IMR-90 (cell line): ENCODE measurements around the gene TNFRSF9. TPM values are rescaled to one million over a fixed set of nuclear protein-coding genes. Genes with fewer than 3 reads are reported as not detected.

ENCODE experiments used
- ATAC-seq: fragments of 200-7000 bp; cut with Tn5 transposase; 2 replicates; pipeline ENCODE4 v1.9.1; 2020; ENCODE audit warnings: low read depth, mild to moderate bottlenecking, moderate library complexity
- BruUV-seq: library from RNA; stranded (reverse); fragments of 400-500 nt; replicated peaks from 2 replicates; lab custom pipeline; 2021; lab: Mats Ljungman, UMichigan
- CTCF ChIA-PET: fragments of 300-600 bp; formaldehyde crosslinking; extraction: SDS; loops from one replicate; lab custom pipeline; 2021; ENCODE audit warnings: antibody characterized with exemption; lab: Yijun Ruan, JAX
- POLR2A ChIA-PET: fragments of 300-600 bp; sonication (Branson Sonifier 250); formaldehyde crosslinking; loops from one replicate; lab custom pipeline; 2022; ENCODE audit warnings: antibody characterized with exemption; ENCODE audit not compliant: unreplicated experiment; lab: Charles Lee
- DNase-seq: peaks from one replicate; pipeline ENCODE4 v3.0.0; 2013
- H2AFZ ChIP-seq: replicated peaks from 2 replicates; pipeline ENCODE3; 2013; ENCODE audit warnings: low read length, mild to moderate bottlenecking; ENCODE audit not compliant: poor library complexity
- H2AK5ac ChIP-seq: 2 replicates; pipeline ENCODE4 v1.6.1; 2013; ENCODE audit warnings: low read depth, low read length, inconsistent platforms
- H2AK9ac ChIP-seq: replicated peaks from 2 replicates; pipeline ENCODE3; 2013; ENCODE audit warnings: mild to moderate bottlenecking, low read depth, low read length, moderate library complexity; ENCODE audit not compliant: poor library complexity
- H2BK120ac ChIP-seq: 2 replicates; pipeline ENCODE4 v1.6.1; 2013; ENCODE audit warnings: low read depth, low read length, inconsistent platforms
- H2BK15ac ChIP-seq: 3 replicates; pipeline ENCODE4 v1.6.1; 2013; ENCODE audit warnings: low read depth, low read length, inconsistent platforms
- H2BK20ac ChIP-seq: 2 replicates; pipeline ENCODE4 v1.6.1; 2013; ENCODE audit warnings: low read depth, mild to moderate bottlenecking, inconsistent platforms, low read length, moderate library complexity
- H2BK5ac ChIP-seq: 2 replicates; pipeline ENCODE4 v1.6.1; 2013; ENCODE audit warnings: mild to moderate bottlenecking, low read depth, low read length, inconsistent platforms; ENCODE audit not compliant: poor library complexity, severe bottlenecking
- H3K14ac ChIP-seq: replicated peaks from 2 replicates; pipeline ENCODE4 v1.6.1; 2013; ENCODE audit warnings: low read depth, low read length, inconsistent platforms
- H3K18ac ChIP-seq: 2 replicates; pipeline ENCODE4 v1.6.1; 2013; ENCODE audit warnings: low read depth, low read length, control low read depth
- H3K23ac ChIP-seq: 2 replicates; pipeline ENCODE4 v1.6.1; 2013; ENCODE audit warnings: low read depth, low read length, inconsistent platforms
- H3K27ac ChIP-seq: 2 replicates; pipeline ENCODE4 v1.5.1; 2013; ENCODE audit warnings: mild to moderate bottlenecking, control low read depth, low read length; ENCODE audit not compliant: insufficient read depth
- H3K27me3 ChIP-seq: 2 replicates; pipeline ENCODE4 v1.6.1; 2013; ENCODE audit warnings: low read length; ENCODE audit not compliant: control insufficient read depth, insufficient read depth
- H3K36me3 ChIP-seq: 2 replicates; pipeline ENCODE4 v1.6.1; 2013; ENCODE audit warnings: low read length, mixed read lengths; ENCODE audit not compliant: control insufficient read depth, insufficient read depth
- H3K4ac ChIP-seq: 2 replicates; pipeline ENCODE4 v1.6.1; 2013; ENCODE audit warnings: low read depth, low read length, inconsistent platforms
- H3K4me1 ChIP-seq: 2 replicates; pipeline ENCODE4 v1.6.1; 2013; ENCODE audit warnings: low read length, mixed read lengths; ENCODE audit not compliant: control insufficient read depth, insufficient read depth
- H3K4me2 ChIP-seq: 2 replicates; pipeline ENCODE4 v1.6.1; 2013; ENCODE audit warnings: low read depth, mild to moderate bottlenecking, control low read depth, low read length, moderate library complexity
- H3K4me3 ChIP-seq: 2 replicates; pipeline ENCODE4 v1.5.1; 2013; ENCODE audit warnings: low read depth, mild to moderate bottlenecking, control low read depth, low read length, moderate library complexity; ENCODE audit not compliant: insufficient read depth
- H3K56ac ChIP-seq: 2 replicates; pipeline ENCODE4 v1.6.1; 2013; ENCODE audit warnings: low read length, inconsistent platforms; ENCODE audit not compliant: insufficient read depth; ENCODE audit errors: extremely low read depth
- H3K79me1 ChIP-seq, 2 experiments: 2 replicates each; pipeline ENCODE4 v1.6.1; 2013; ENCODE audit warnings: low read length in 2 of 2, inconsistent platforms in 1 of 2, low read depth in 1 of 2
- H3K9ac ChIP-seq: 2 replicates; pipeline ENCODE4 v1.6.1; 2013; ENCODE audit warnings: low read depth, low read length, control low read depth
- H3K9me1 ChIP-seq: 2 replicates; pipeline ENCODE4 v1.6.1; 2013; ENCODE audit warnings: low read length, inconsistent platforms; ENCODE audit not compliant: insufficient read depth
- H3K9me3 ChIP-seq: 2 replicates; pipeline ENCODE4 v1.6.1; 2013; ENCODE audit warnings: low read length; ENCODE audit not compliant: control insufficient read depth, insufficient read depth
- H4K20me1 ChIP-seq: 2 replicates; pipeline ENCODE4 v1.6.1; 2013; ENCODE audit warnings: low read length, inconsistent platforms; ENCODE audit not compliant: insufficient read depth
- H4K5ac ChIP-seq: 2 replicates; pipeline ENCODE4 v1.6.1; 2013; ENCODE audit warnings: mild to moderate bottlenecking, low read depth, low read length, control low read depth
- H4K8ac ChIP-seq, 2 experiments: 2 replicates each; pipeline ENCODE4 v1.6.1; 2013; ENCODE audit warnings: low read depth in 2 of 2, low read length in 2 of 2, control low read depth in 1 of 2, inconsistent platforms in 1 of 2
- H4K91ac ChIP-seq: 2 replicates; pipeline ENCODE4 v1.6.1; 2013; ENCODE audit warnings: low read depth, low read length, inconsistent platforms; ENCODE audit not compliant: insufficient read depth
- CTCF ChIP-seq: conservative IDR thresholded peaks from 2 replicates; pipeline ENCODE4 v1.5.1; 2012; ENCODE audit warnings: mild to moderate bottlenecking, low read depth, low read length, improper control_type of control experiment
- MAFK ChIP-seq: IDR thresholded peaks from 2 replicates; pipeline ENCODE4 v1.6.1; 2012; ENCODE audit warnings: low read depth, low read length, improper control_type of control experiment
- USF2 ChIP-seq: fragments of 150-350 bp; IDR thresholded peaks from 2 replicates; pipeline ENCODE4 v1.6.1; 2017; ENCODE audit warnings: mild to moderate bottlenecking, antibody characterized with exemption, low read length, low read depth
- WGBS, 2 experiments: methylation state at CpG; one replicate each; pipeline versions ENCODE4 v1.1.5 to v1.1.7; 2013; ENCODE audit warnings: missing lambda C conversion rate in 2 of 2; ENCODE audit not compliant: insufficient read length in 1 of 2; ENCODE audit errors: extremely low coverage in 2 of 2; 5-methylcytosine and 5-hydroxymethylcytosine counted together
- dilution Hi-C: fragments of 300-500 bp; cut with HindIII; formaldehyde crosslinking; loops from one replicate; pipeline ENCODE4 v1.14.3; 2018; ENCODE audit warnings: low sequenced_read_pairs; ENCODE audit not compliant: unreplicated experiment
- in situ Hi-C: fragments of 300-500 bp; cut with MboI; formaldehyde crosslinking; loops from 3 replicates; pipeline ENCODE4 v1.14.3; 2019; ENCODE audit warnings: low sequenced_read_pairs, inconsistent platforms, mixed read lengths
- intact Hi-C: fragments of 100-400 bp; cut with micrococcal nuclease; formaldehyde crosslinking; loops from 2 replicates; pipeline ENCODE4 v1.10.0; 2022
- polyA plus RNA-seq, 3 experiments: library from polyadenylated mRNA; depleted of rRNA; stranded (reverse); fragments of >200 nt; gene quantifications; 2 replicates each; pipeline ENCODE4 v1.2.3, GENCODE V29; 2012; ENCODE audit warnings: low replicate concordance in 1 of 3
- total RNA-seq: library from RNA; depleted of rRNA; stranded (reverse); fragments of >200 nt; gene quantifications from 2 replicates; pipeline ENCODE4 v1.2.3, GENCODE V29; 2012

TNFRSF9 gene
- total and polyA plus RNA-seq, 2 of the 4 experiments (the other 2 are of a cell fraction) = 0.43 to 0.72 TPM

- no peaks in the 10 kb centered on the region for H3K9me3 ChIP-seq
- BruUV-seq = no TSS peak
- H3K79me1 ChIP-seq = no peaks in the 10 kb centered on the region
- H3K27ac ChIP-seq = no peak overlapping the region
- ChIA-PET CTCF (interaction anchor here (0.6 to 0.7 kb wide), 2 partner anchors 47 to 269 kb away, joined by 3 read pairs; no protein-coding TSS in a partner anchor), POLR2A (no interaction called here)
- H4K8ac ChIP-seq = no peak overlapping the region
- peak; percentile 91 for ATAC-seq
- H3K4ac ChIP-seq = peak overlapping the region; percentile 2; the same call in 1 of the 2 replicates
- dilution Hi-C loops = no loop called here
- peaks cover 8% of the 10 kb centered on the region for H3K4me1 ChIP-seq
- WGBS, 2 experiments = 8% methylated on average over 19 of the region's 40 CpGs; no CpG with 5 or more reads in 1 of the 2 experiments
- H3K36me3 ChIP-seq = no peaks in the 10 kb centered on the region
- H3K14ac ChIP-seq = no peak overlapping the region
- no peak overlapping the region for H2AK5ac ChIP-seq
- peaks cover 8% of the 10 kb centered on the region for H3K9me1 ChIP-seq
- H3K4me3 ChIP-seq = peak overlapping the region; percentile 7
- peak overlapping the region; percentile 47 for H3K4me2 ChIP-seq
- no peak overlapping the region for H3K18ac ChIP-seq
- H2BK15ac ChIP-seq = no peak overlapping the region
- H3K27me3 ChIP-seq = peaks cover 19% of the 10 kb centered on the region
- peak overlapping the region; percentile 80 for H2AK9ac ChIP-seq
- no peak for TF ChIP-seq MAFK
- peak; percentile 27; the same call in 1 of the 2 replicates for TF ChIP-seq CTCF
- no peak for TF ChIP-seq USF2
- peak overlapping the region; percentile 89 for H2AFZ ChIP-seq
- H3K56ac ChIP-seq = no peak overlapping the region
- no peaks in the 10 kb centered on the region for H4K20me1 ChIP-seq
- peak overlapping the region; percentile 33; the same call in 1 of the 2 replicates for H2BK120ac ChIP-seq
- H3K23ac ChIP-seq = no peak overlapping the region; the same call in 1 of the 2 replicates
- in situ Hi-C loops = no loop called here
- no peak overlapping the region for H4K91ac ChIP-seq
- no peak overlapping the region for H2BK20ac ChIP-seq
- intact Hi-C loops = no loop called here
- DNase-seq = peak; percentile 38
- no peak overlapping the region; the same call in 1 of the 2 replicates for H3K9ac ChIP-seq
- H4K5ac ChIP-seq = peak overlapping the region; percentile 4; the same call in 1 of the 2 replicates
- no peak overlapping the region for H2BK5ac ChIP-seq
Measured at GRCh38 chr1:7942214-7942921, 1.7 kb upstream of the TNFRSF9 start.
